AG04449 (cell line): Measurements from ENCODE around the gene MT1E.

ENCODE experiments used
- CTCF ChIA-PET: fragments of 350-600 bp; formaldehyde crosslinking; extraction: SDS; loops from one replicate; lab custom pipeline; 2021; ENCODE audit warnings: antibody characterized with exemption; lab: Yijun Ruan, JAX
- POLR2A ChIA-PET: fragments of 400-600, 350-600 bp; formaldehyde crosslinking; extraction: SDS; loops from one replicate; lab custom pipeline; 2020; ENCODE audit warnings: antibody characterized with exemption, inconsistent platforms; lab: Yijun Ruan, JAX
- DNase-seq: peaks from one replicate; pipeline ENCODE4 v3.0.0-alpha.2; 2010; ENCODE audit warnings: low read depth, low spot score
- H3K4me3 ChIP-seq: 2 replicates; pipeline ENCODE4 v1.5.1; 2011; ENCODE audit warnings: low read depth, mild to moderate bottlenecking, control low read depth, low read length
- CTCF ChIP-seq: IDR thresholded peaks from one replicate; pipeline ENCODE4 v1.5.1; 2011; ENCODE audit warnings: mild to moderate bottlenecking, moderate library complexity, low read length, control low read depth, inconsistent platforms; ENCODE audit not compliant: insufficient read depth; ENCODE audit errors: missing control alignments

The MT1E gene

GRCh38 chr16:56649271-56649670 is 23.7 kb downstream of the MT1E start:
- no peak for DNase-seq
- TF ChIP-seq CTCF, result no peak
- H3K4me3 ChIP-seq, result no peak overlapping the region
- ChIA-PET CTCF (interaction anchor here (1.2 to 1.4 kb wide), 2 partner anchors 24 to 45 kb away, joined by 3 read pairs; no protein-coding TSS in a partner anchor), POLR2A (no interaction called here)

GRCh38 chr16:56649820-56650219 is 24.2 kb downstream of the MT1E start:
- no peak for DNase-seq
- ChIA-PET CTCF (no interaction called here), POLR2A (no interaction called here)
- no peak overlapping the region for H3K4me3 ChIP-seq
- no peak for TF ChIP-seq CTCF

- DNase-seq, result no peak
- ChIA-PET POLR2A (no interaction called here), CTCF (no interaction called here)
Measured at GRCh38 chr16:56651586-56651985, 26.0 kb downstream of the MT1E start, which contains the start of gene MT1B. TSS of gene MT1B (plus strand) at chr16:56651886. CDS start at chr16:56651954, 68 bp downstream.

GRCh38 chr16:56652600-56652999 is 27.0 kb downstream of the MT1E start:
- no peak overlapping the region for H3K4me3 ChIP-seq
- no peak for DNase-seq
- POLR2A ChIA-PET, result no interaction called here
- CTCF ChIA-PET, result interaction anchor here (1.5 kb wide), 1 partner anchor 9 kb away, joined by 7 read pairs; no protein-coding TSS in a partner anchor
- TF ChIP-seq CTCF, result no peak

More at GRCh38 chr16:56651586-56651985, 26.0 kb downstream of the MT1E start, which contains the start of gene MT1B:
- no peak for TF ChIP-seq CTCF
- H3K4me3 ChIP-seq, result no peak within 1 kb of the TSS

- DNase-seq, result no peak
- POLR2A ChIA-PET, result no interaction called here
- CTCF ChIA-PET, result interaction anchor here (1.5 kb wide), 1 partner anchor 9 kb away, joined by 7 read pairs; no protein-coding TSS in a partner anchor
- no peak overlapping the region for H3K4me3 ChIP-seq
- no peak for TF ChIP-seq CTCF
Measured at GRCh38 chr16:56653218-56653617, 27.6 kb downstream of the MT1E start.

- TF ChIP-seq CTCF, result no peak
- DNase-seq, result no peak
- H3K4me3 ChIP-seq, result peak within 1 kb of the TSS; percentile 47
- POLR2A ChIA-PET, result no interaction called here
- CTCF ChIA-PET, result no interaction called here
Measured at GRCh38 chr16:56657555-56658326, 32.2 kb downstream of the MT1E start, which contains the start of gene MT1F. TSS of gene MT1F (plus strand) at chr16:56657959. CDS start at chr16:56658059, 100 bp downstream.
